ENCODE results near the gene LEP.

GRCh38 chr7:128254470-128254869, 13.4 kb downstream of the LEP start:
- TF ChIP-seq CTCF (IDR thresholded peaks at IDR 0.05; ENCODE audit: low read depth, low read length, missing input control) (no peak), REST (IDR thresholded peaks at IDR 0.05) (no peak)

Data from liver (tissue), 2 donors.